GM12892 (cell line): ENCODE results near the gene TYW1B.

Experiments
- POLR2A ChIP-seq: IDR thresholded peaks from 2 replicates; pipeline ENCODE4 v1.6.1; 2011; ENCODE audit warnings: low read depth, low read length, control low read depth
- POLR2AphosphoS5 ChIP-seq: IDR thresholded peaks from 2 replicates; pipeline ENCODE4 v1.6.1; 2011; ENCODE audit warnings: low read depth, low read length, control low read depth

DNA sequence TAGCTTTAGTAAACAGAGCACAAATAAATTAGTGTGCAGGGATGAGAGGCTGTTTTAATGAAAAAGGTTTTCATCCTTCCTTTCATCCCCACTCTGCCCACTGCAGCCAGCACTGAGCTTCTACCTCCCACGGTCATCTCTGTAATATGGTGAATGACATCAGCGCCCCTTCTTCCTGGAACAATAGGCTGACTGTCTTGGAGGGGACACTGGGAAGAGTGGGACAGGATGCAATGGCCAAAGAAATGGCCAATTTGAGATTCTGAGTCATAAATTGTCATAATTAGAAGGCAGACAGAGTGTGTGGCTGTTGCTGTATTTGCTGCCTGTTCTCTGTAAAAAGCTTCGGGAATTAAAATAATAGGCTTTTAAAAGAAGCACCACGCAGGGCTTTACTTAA, 289.1 kb downstream of the TYW1B start:
- TF ChIP-seq POLR2A, result no peak
- TF ChIP-seq POLR2AphosphoS5, result no peak
